ENCODE measurements around the gene LMF1.
"Not testable (repeated sequence)": the region's sequence is repeated elsewhere in the genome, so short reads cannot be mapped to it uniquely, and the experiment has no call there.

LMF1 gene

DNA sequence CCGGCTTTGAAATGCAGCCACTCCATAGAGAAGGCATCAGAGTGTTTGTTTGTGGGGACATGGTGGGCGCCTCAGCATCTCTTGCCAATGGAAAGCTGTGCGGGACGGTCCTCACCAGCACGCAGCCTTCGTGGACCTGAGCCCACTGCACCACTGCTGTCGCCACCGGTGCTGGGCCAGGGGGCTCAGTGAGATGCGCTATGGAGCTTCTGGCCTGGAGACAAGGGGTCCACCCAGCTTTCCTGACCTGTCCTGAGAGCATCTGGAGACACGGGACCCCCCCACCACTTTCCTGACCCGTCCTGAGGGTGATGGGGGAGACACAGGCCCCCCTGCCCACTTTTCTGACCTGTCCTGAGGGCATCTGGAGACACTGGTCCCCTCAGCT is 79.4 kb downstream of the LMF1 start:
- DNase-seq: no peak

DNA sequence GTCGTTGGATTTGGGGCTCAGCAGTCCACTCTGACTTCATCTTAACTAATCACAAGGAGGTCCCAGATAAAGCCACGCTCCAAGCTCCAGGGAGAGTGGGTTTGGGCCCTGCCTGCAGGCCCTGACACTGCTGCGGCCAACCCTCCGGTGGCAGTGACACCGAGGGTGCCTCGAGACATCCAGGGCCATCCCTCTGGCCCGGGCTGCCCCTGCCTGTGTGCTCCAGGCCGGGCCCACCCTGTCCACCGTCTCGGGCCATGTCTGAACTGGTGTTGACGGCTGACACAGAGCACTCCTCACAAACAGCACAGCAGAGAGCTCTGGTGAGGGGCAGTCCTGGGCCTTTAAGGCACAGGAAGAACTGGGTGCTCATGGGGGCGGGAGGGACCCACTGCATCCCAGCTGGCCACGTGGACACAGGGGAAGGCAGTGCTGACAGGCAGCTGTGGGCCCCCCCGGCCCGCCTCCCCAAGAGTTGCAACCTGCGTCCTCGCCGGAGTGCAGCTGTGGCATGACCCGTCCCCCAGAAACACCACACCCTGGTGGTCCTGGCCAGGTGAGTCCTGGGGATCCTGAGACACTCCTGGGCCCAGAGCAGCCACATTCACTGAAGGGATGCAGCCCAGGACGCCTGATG is 80.0 kb downstream of the LMF1 start:
- DNase-seq: no peak

- DNase-seq: no peak
Measured at GRCh38 chr16:890217-890616, 80.6 kb downstream of the LMF1 start.

DNA sequence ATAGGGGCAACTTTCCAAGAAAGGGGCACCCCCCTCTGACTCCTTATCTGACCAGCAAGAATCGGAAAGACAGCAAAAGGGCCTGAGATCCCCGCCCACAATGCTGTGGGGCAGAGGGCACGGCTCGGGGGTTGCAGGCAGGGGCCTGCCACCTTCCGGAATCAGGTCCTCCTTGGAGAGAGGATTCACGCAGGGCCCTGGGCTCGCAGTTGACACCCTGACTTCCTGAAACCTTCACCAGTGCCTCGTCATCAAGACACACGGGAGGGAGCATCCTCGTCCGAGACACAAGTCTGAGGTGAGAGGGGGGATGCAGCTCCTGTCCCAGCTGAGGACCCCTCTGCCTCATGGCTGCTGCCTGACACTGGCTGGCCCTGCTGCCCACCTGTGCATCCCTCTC is 81.2 kb downstream of the LMF1 start:
- no peak for DNase-seq

- no peak for DNase-seq
Measured at GRCh38 chr16:888901-889570, 81.7 kb downstream of the LMF1 start.

- not testable (repeated sequence) for DNase-seq
Measured at GRCh38 chr16:888456-888855, 82.3 kb downstream of the LMF1 start.

GRCh38 chr16:887846-888245 is 82.9 kb downstream of the LMF1 start:
- DNase-seq: no peak

- no peak for DNase-seq
Measured at GRCh38 chr16:886802-887731, 83.7 kb downstream of the LMF1 start.

DNA sequence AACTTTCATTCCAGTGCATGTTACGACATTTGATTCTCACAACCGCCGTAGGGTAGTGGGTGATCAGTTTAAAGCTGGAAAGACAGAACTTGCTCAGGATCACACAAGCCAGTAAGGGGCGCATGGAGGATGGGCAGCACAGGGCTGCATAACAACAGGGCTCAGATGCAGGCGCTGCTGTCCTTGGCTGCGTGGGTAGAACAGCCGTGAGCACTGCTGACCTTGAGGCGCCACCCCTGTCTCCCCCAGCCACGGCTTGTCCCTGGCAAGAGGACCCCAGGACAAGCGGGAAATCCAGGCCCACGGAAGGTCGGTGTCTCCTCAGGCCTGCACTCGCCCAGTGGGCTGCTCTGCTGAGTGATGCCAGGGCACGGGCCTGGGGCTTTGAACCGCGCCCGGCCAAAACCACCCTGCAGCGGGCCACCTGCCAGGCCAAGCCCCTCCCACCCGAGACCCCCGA is 84.7 kb downstream of the LMF1 start:
- DNase-seq: no peak

DNA sequence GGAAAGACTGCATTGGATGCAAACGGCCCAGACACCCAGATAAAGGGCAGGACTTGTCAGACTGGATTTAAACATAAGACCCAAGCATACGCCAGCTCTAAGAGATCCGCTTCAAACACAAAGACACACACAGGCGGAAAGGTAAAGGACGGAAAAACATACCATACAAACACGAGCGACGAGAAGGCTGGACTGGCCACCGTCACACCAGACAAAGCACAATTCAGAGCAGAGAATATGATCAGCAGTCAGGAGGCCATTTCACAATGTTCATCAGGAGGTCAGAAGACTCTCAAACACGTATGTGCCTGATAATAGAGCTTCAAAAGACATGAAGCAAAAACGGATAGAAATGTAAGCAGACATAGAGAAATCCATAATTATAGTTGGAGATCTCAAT is 85.4 kb downstream of the LMF1 start:
- no peak for DNase-seq

DNA sequence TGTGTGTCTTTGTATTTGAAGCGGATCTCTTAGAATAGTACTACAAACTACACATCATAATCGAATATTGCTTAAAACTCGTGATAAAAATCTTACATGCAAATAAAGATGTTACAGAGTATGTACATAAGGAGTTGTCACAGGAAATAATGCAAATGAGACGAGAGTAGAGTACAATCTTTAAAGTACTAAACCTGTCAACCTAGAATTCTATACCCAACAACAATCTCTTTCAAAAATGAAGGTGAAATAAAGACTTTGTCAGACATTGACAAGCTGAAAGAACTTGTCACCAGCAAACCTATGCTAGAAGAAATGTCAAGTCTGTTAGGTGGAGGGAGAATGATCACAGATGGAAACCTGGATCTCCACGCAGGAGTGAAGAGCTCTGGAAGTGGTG is 86.6 kb downstream of the LMF1 start:
- no peak for DNase-seq

DNA sequence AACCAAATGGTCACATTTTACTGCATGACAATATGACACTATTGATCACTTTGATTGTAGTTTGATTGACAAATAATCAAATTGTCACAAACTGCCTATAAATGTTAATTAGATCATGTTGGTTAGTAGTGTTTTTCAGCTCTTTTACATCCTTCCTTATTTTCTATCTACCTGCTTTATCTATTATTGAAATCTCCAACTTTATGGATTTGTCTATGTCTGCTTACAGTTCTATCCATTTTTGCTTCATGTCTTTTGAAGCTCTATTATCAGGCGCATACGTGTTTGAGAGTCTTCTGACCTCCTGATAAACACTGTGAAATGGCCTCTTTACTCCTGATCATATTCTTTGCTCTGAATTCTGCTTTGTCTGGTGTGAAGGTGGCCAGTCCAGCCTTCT is 87.0 kb downstream of the LMF1 start:
- no peak for DNase-seq

- no peak for DNase-seq
Measured at GRCh38 chr16:883340-883739, 87.4 kb downstream of the LMF1 start.

DNA sequence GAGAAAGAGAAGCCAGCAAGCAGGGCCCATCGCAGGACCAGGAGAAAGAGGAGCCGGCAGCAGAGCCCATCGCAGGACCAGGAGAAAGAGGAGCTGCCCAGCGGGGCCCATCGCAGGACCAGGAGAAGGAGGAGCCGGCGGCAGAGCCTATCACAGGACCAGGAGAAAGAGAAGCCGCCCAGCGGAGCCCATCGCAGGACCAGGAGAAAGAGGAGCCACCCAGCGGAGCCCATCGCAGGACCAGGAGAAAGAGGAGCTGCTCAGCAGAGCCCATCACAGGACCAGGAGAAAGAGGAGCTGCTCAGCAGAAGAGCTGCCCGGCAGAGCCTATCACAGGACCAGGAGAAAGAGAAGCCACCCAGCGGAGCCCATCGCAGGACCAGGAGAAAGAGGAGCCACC is 88.1 kb downstream of the LMF1 start:
- DNase-seq: not testable (repeated sequence)

DNA sequence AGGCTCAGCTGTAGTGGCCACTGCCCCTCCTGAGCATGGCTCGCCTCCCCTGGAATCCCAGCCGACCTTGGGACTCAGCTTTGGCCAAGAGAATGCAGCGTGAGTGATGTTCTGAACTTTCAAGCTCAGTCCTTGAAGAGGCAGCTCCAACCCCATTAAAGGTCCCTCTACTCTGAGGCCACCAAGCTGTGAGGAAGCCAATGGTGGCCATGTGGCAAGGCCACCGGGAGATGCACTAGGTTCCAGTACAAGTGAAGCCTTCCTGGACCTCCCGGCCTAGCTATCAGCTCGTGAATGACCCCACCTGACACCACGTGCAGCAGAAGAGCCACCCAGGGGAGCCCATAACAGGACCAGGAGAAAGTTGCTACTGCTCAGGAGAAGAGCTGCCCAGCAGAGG is 88.5 kb downstream of the LMF1 start:
- no peak for DNase-seq

DNA sequence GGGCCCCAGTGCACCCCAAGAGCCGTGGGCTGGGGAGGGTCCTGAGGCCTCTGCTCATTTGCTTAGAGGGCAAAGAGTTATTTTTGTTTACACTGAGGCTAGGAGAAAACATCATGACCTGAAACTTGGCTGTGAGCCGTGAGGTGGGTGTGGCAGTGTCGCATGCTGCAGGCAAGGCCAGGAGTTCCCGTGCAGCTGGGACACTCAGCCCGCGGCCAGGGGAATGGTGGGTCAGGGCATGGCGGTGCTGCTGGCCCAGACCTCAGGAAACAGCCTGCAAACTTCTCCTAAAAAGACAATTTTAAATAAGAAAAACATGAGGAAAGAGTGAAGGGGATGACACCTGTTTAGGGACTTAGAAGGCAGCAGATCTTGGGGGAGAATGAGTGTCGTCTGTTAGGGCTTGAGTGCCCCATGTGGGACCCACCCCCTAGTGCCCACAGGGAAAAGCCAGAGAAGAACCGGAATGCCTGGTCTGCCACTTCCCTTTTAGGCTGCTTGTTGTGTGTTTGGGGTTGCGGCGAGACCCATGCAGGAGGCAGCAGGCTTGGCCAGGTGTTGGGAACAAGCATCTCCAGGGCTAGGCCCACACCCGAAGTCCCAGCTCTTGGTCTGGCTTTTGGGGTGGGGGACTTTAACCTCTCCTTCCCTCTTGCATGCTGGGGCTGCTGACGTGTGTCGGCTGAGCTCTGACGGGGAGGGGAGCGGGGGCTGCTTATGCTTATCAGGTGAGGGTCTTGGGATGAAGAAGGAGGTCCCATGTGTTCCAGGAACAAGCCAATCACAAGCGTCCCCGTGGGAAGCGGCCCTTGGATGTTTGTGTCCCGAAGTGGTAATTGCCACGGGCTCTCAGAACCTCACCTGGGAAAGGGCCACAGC is 89.3 kb downstream of the LMF1 start:
- DNase-seq: no peak

- DNase-seq: no peak
Measured at GRCh38 chr16:880471-881171, 90.2 kb downstream of the LMF1 start.

- DNase-seq: no peak
Measured at GRCh38 chr16:879986-880385, 90.8 kb downstream of the LMF1 start.

- DNase-seq: no peak
Measured at GRCh38 chr16:879461-879861, 91.3 kb downstream of the LMF1 start.

DNA sequence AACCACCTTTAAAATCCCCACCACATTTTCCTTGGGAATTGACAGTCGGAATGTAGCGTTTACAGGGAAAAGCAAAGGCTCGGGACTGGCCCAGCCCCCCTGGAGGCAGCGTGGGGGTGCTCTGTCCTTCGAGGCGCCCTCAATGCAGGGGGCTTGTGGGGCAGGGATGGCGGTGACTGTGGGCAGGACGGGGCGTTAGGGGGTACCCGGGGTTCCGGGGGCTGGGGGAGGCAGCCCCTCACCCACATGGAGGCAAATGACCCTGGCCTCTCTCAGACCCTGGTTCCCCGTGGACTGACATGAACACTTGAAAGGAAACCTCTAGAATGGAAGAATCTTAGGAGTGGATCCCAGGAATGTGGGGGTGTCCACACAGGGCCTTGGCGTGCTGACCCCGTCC is 91.9 kb downstream of the LMF1 start:
- no peak for DNase-seq

- DNase-seq: no peak
Measured at GRCh38 chr16:878072-878784, 92.6 kb downstream of the LMF1 start.
